IMR-90 (cell line): ENCODE results near the gene LRP6.

Experiments used
- CEBPB ChIP-seq: IDR thresholded peaks from 2 replicates; pipeline ENCODE4 v1.6.1; 2012; ENCODE audit warnings: low read depth, low read length, improper control_type of control experiment
- CHD1 ChIP-seq: IDR thresholded peaks from 2 replicates; pipeline ENCODE4 v1.6.1; 2012; ENCODE audit warnings: low read depth, low read length, improper control_type of control experiment
- CTCF ChIP-seq: conservative IDR thresholded peaks from 2 replicates; pipeline ENCODE4 v1.5.1; 2012; ENCODE audit warnings: mild to moderate bottlenecking, low read depth, low read length, improper control_type of control experiment
- FOS ChIP-seq: fragments of 150-350 bp; IDR thresholded peaks from 2 replicates; pipeline ENCODE4 v1.6.1; 2016; ENCODE audit warnings: low read depth, low read length
- MAFK ChIP-seq: IDR thresholded peaks from 2 replicates; pipeline ENCODE4 v1.6.1; 2012; ENCODE audit warnings: low read depth, low read length, improper control_type of control experiment
- MAZ ChIP-seq: IDR thresholded peaks from 2 replicates; pipeline ENCODE4 v1.6.1; 2012; ENCODE audit warnings: low read depth, mild to moderate bottlenecking, low read length, improper control_type of control experiment, moderate library complexity, borderline replicate concordance
- MXI1 ChIP-seq: IDR thresholded peaks from 2 replicates; pipeline ENCODE4 v1.6.1; 2012; ENCODE audit warnings: low read depth, mild to moderate bottlenecking, low read length, moderate library complexity, borderline replicate concordance
- POLR2A ChIP-seq: IDR thresholded peaks from 2 replicates; pipeline ENCODE4 v1.6.1; 2012; ENCODE audit warnings: mild to moderate bottlenecking, low read depth, low read length
- RAD21 ChIP-seq: IDR thresholded peaks from 2 replicates; pipeline ENCODE4 v1.6.1; 2012; ENCODE audit warnings: low read length, improper control_type of control experiment
- RCOR1 ChIP-seq: IDR thresholded peaks from 2 replicates; pipeline ENCODE4 v1.6.1; 2012; ENCODE audit warnings: mild to moderate bottlenecking, low read length, improper control_type of control experiment; ENCODE audit not compliant: insufficient replicate concordance
- RFX5 ChIP-seq: IDR thresholded peaks from 2 replicates; pipeline ENCODE4 v1.8.0; 2012; ENCODE audit warnings: low read depth, mild to moderate bottlenecking, low read length, moderate library complexity
- SMC3 ChIP-seq: fragments of 150-350 bp; IDR thresholded peaks from 2 replicates; pipeline ENCODE4 v1.6.1; 2016; ENCODE audit warnings: low read depth, mild to moderate bottlenecking, antibody characterized with exemption, low read length, moderate library complexity
- USF2 ChIP-seq: fragments of 150-350 bp; IDR thresholded peaks from 2 replicates; pipeline ENCODE4 v1.6.1; 2017; ENCODE audit warnings: mild to moderate bottlenecking, antibody characterized with exemption, low read length, low read depth

- TF ChIP-seq POLR2A (no peak), CTCF (no peak), SMC3 (no peak), CEBPB (no peak), USF2 (no peak), MXI1 (no peak), MAFK (no peak), RFX5 (no peak), RAD21 (no peak), FOS (no peak), MAZ (no peak), CHD1 (no peak), RCOR1 (no peak)
Measured at GRCh38 chr12:12159988-12160387, 106.9 kb downstream of the LRP6 start.
